Uterus (tissue), 2 donors: ENCODE results near the gene DOCK6.

ENCODE experiments used
- CTCF ChIP-seq, 4 experiments: fragments of 200-600 bp in 2 of 4; fragments of 450-650 bp in 2 of 4; sonication (generic) in 2 of 4; IDR thresholded peaks; one replicate each; pipeline ENCODE4 v1.5.1; 2016 to 2019; ENCODE audit warnings: antibody characterized with exemption in 4 of 4, mild to moderate bottlenecking in 2 of 4, moderate library complexity in 1 of 4
- POLR2A ChIP-seq, 2 donors: fragments of 450-650 bp; IDR thresholded peaks; one replicate each; pipeline ENCODE4 v1.6.1; 2016; ENCODE audit warnings: antibody characterized with exemption in 2 of 2, mild to moderate bottlenecking in 1 of 2, moderate library complexity in 1 of 2

- no peak for TF ChIP-seq POLR2A (IDR thresholded peaks at IDR 0.05)
- TF ChIP-seq CTCF (IDR thresholded peaks at IDR 0.05), result no peak
Observed at GRCh38 chr19:11299946-11300810, 37.9 kb upstream of the DOCK6 start.
